HG03378 (cell line): ENCODE measurements around the gene OBP2A.

Experiments used
- ATAC-seq: cut with Tn5 transposase; IDR thresholded peaks from one replicate; pipeline ENCODE4 v1.9.1; 2021; ENCODE audit warnings: mild to moderate bottlenecking, moderate library complexity; ENCODE audit not compliant: unreplicated experiment

OBP2A gene

GRCh38 chr9:135592331-135592590 is 46.3 kb downstream of the OBP2A start:
- ATAC-seq = no peak

GRCh38 chr9:135592625-135593024 is 46.7 kb downstream of the OBP2A start:
- no peak for ATAC-seq

GRCh38 chr9:135596211-135596610 is 50.3 kb downstream of the OBP2A start:
- no peak for ATAC-seq
